Measurements from ENCODE around the gene IFI44L. TPM values are rescaled to one million over a fixed set of nuclear protein-coding genes. Genes with fewer than 3 reads are reported as not detected.

Gene IFI44L
- total RNA-seq, 8 experiments from 2014 or later = 0.09 to 130 (median 28.3) TPM

Other genes starting within 250 kb of the IFI44L start
- 1 to 10 TPM in 1 of 8 experiments, under 1 TPM in 7; 0.17 to 1.4 (median 0.30) TPM for gene PTGFR, start 129.5 kb upstream of the IFI44L start, total RNA-seq
- 100 to 1,000 TPM in 1 of 8 experiments, 10 to 100 TPM in 3, under 1 TPM in 1, not detected in 3; 0.76 to 119 (median 59.8) TPM for gene IFI44, start 29.4 kb downstream of the IFI44L start, total RNA-seq